Endothelial cell of umbilical vein (primary cell): ENCODE results near the gene BRD1. TPM values are rescaled to one million over a fixed set of nuclear protein-coding genes. Genes with fewer than 3 reads are reported as not detected.

Experiments used
- BruUV-seq: library from RNA; stranded (reverse); fragments of 400-500 nt; replicated peaks from 2 replicates; lab custom pipeline; 2021; lab: Mats Ljungman, UMichigan
- CTCF ChIA-PET: fragments of 300-600, 350-600 bp; sonication (Branson Sonifier 250); formaldehyde crosslinking; loops from one replicate; lab custom pipeline; 2021; ENCODE audit warnings: antibody characterized with exemption, inconsistent platforms; lab: Charles Lee
- POLR2A ChIA-PET: fragments of 300-600, 350-600 bp; sonication (Branson Sonifier 250); formaldehyde crosslinking; loops from one replicate; lab custom pipeline; 2021; ENCODE audit warnings: antibody characterized with exemption, inconsistent platforms; lab: Charles Lee
- DNase-seq: peaks from one replicate; pipeline ENCODE4 v3.0.0-alpha.2; 2011; ENCODE audit warnings: low read depth, low spot score
- FAIRE-seq: peaks from 2 replicates; lab custom pipeline; 2011; peaks lifted over from hg19 to GRCh38; lab: Jason Lieb, UNC
- H2AFZ ChIP-seq: 2 replicates; pipeline ENCODE4 v1.6.0; 2012; ENCODE audit warnings: low read depth, low read length, control low read depth, inconsistent platforms
- H3K27ac ChIP-seq: 2 replicates; pipeline ENCODE4 v1.5.1; 2011; ENCODE audit warnings: low read depth, mild to moderate bottlenecking, control low read depth, low read length, moderate library complexity; ENCODE audit not compliant: insufficient read depth
- H3K27me3 ChIP-seq, 2 experiments: 2 replicates each; pipeline versions ENCODE4 v1.6.0 to v1.6.1; 2011; ENCODE audit warnings: low read length in 2 of 2, mixed read lengths in 1 of 2; ENCODE audit not compliant: control insufficient read depth in 2 of 2, insufficient read depth in 2 of 2
- H3K36me3 ChIP-seq, 2 experiments: 2 replicates in 1 of 2; 3 replicates in 1 of 2; pipeline ENCODE4 v1.5.1; 2011; ENCODE audit warnings: low read length in 2 of 2, mild to moderate bottlenecking in 1 of 2, moderate library complexity in 1 of 2; ENCODE audit not compliant: control insufficient read depth in 2 of 2, insufficient read depth in 2 of 2; ENCODE audit errors: extremely low read depth in 1 of 2
- H3K4me1 ChIP-seq: 3 replicates; pipeline ENCODE4 v1.5.1; 2011; ENCODE audit warnings: mild to moderate bottlenecking, low read length; ENCODE audit not compliant: control insufficient read depth, insufficient read depth; ENCODE audit errors: extremely low read depth
- H3K4me2 ChIP-seq: 2 replicates; pipeline ENCODE4 v1.6.1; 2011; ENCODE audit warnings: low read length, control low read depth, mixed read lengths; ENCODE audit not compliant: insufficient read depth
- H3K4me3 ChIP-seq, 3 experiments: fragments of 200-600 bp in 1 of 3; sonication (generic), shearing (Covaris generic) in 1 of 3; replicated peaks in 1 of 3; 2 replicates each; pipeline ENCODE4 v1.5.1; 2011 to 2016; ENCODE audit warnings: control low read depth in 3 of 3, low read length in 3 of 3, mild to moderate bottlenecking in 2 of 3, inconsistent platforms in 1 of 3, low read depth in 1 of 3, moderate library complexity in 1 of 3; ENCODE audit not compliant: insufficient read depth in 1 of 3
- H3K79me2 ChIP-seq: 2 replicates; pipeline ENCODE4 v1.6.0; 2012; ENCODE audit warnings: low read length, inconsistent platforms; ENCODE audit not compliant: control insufficient read depth, insufficient read depth
- H3K9ac ChIP-seq: replicated peaks from 2 replicates; pipeline ENCODE3; 2011; ENCODE audit warnings: low read length, control low read depth; ENCODE audit not compliant: insufficient read depth; ENCODE audit errors: extremely low read depth
- H3K9me1 ChIP-seq: replicated peaks from 3 replicates; pipeline ENCODE4 v1.6.0; 2011; ENCODE audit warnings: mild to moderate bottlenecking, low read length; ENCODE audit not compliant: control insufficient read depth, insufficient read depth; ENCODE audit errors: extremely low read depth
- H3K9me3 ChIP-seq: replicated peaks from 2 replicates; pipeline ENCODE4 v1.5.1; 2012; ENCODE audit warnings: low read length, inconsistent platforms; ENCODE audit not compliant: control insufficient read depth, insufficient read depth
- H4K20me1 ChIP-seq: replicated peaks from 2 replicates; pipeline ENCODE3; 2011; ENCODE audit warnings: mild to moderate bottlenecking, low read length; ENCODE audit not compliant: control insufficient read depth, insufficient read depth; ENCODE audit errors: extremely low read depth
- POLR2AphosphoS5 ChIP-seq: IDR thresholded peaks from 2 replicates; pipeline ENCODE4 v1.6.1; 2012; ENCODE audit warnings: low read depth, mild to moderate bottlenecking, control low read depth, low read length, moderate library complexity; ENCODE audit not compliant: insufficient read depth
- dilution Hi-C: fragments of 300-500 bp; cut with MboI; formaldehyde crosslinking; loops from one replicate; pipeline ENCODE4 v1.15.0; 2019; ENCODE audit warnings: low sequenced_read_pairs; ENCODE audit not compliant: extremely low pct_ligation_motif_present
- intact Hi-C: fragments of 100-400 bp; cut with micrococcal nuclease; formaldehyde crosslinking; loops from one replicate; pipeline ENCODE4 v1.10.0; 2022
- polyA plus RNA-seq, 4 experiments: library from polyadenylated mRNA; depleted of rRNA in 3 of 4; stranded (reverse) in 3 of 4; unstranded in 1 of 4; fragments of >200 nt; gene quantifications; 2 replicates each; pipeline versions ENCODE4 v1.2.1 to v1.2.3, GENCODE V29; 2011 to 2012; ENCODE audit warnings: missing spikeins in 1 of 4
- total RNA-seq: library from RNA; stranded (reverse); gene quantifications from 2 replicates; pipeline ENCODE4 v1.2.3, GENCODE V29; 2021
- TF ChIP-seq, protein P1 (sequence below): IDR thresholded peaks from 2 replicates; pipeline ENCODE4 v1.6.1; 2011; ENCODE audit not compliant: insufficient read depth, insufficient read length

The BRD1 gene
- total and polyA plus RNA-seq, 2 donors (not counting 3 experiments of a cell fraction or from before 2014, with no cell fraction given) = 8.1 to 41.1 TPM

DNA sequence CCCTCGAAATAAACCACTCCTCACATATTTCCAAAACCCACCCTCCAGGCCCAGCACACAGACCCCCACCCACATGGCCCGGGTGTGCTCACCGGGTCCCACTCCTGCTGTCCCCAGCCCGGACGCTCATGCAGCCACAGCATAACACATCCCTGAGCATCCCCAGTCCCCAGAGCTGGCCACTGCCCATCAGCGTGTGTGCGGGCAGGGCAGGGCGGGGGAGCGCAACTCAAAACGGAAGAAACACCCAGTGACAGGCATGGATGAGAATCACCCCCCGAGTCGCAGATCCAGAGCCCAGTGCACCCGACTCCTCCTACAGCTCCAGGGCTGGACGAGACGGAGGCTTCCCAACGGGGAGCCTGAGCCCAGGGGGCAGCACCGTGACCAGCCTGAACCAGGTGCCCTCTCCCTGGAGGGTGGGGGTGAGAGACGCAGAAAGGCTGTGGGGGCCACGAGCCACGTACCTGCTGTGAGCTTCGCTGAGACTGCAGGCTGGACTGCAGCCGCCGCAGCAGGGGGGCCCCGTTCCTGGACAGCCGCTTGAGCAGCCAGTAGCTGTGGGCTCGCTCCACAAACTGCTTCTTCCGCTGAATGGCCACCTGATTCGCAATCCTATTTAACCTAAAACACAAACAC, 23.8 kb downstream of the BRD1 start:
- H3K9ac ChIP-seq = no peak overlapping the region
- H3K27ac ChIP-seq = no peak overlapping the region
- no peaks in the 10 kb centered on the region for H3K9me3 ChIP-seq
- ChIA-PET POLR2A (no interaction called here), CTCF (interaction anchor here (0.8 to 0.9 kb wide), 2 partner anchors 9 to 17 kb away, joined by 3 read pairs; no protein-coding TSS in a partner anchor)
- intact Hi-C loops (no loop called here), dilution Hi-C loops (no loop called here)
- no peaks in the 10 kb centered on the region for H3K27me3 ChIP-seq
- H4K20me1 ChIP-seq = peaks cover 5% of the 10 kb centered on the region
- no peak for TF ChIP-seq POLR2AphosphoS5
- H3K9me1 ChIP-seq = no peaks in the 10 kb centered on the region
- H3K4me1 ChIP-seq = no peaks in the 10 kb centered on the region
- H3K4me3 ChIP-seq = no peak overlapping the region
- peaks cover 6 to 42% of the 10 kb centered on the region in 2 experiments for H3K36me3 ChIP-seq
- H3K4me2 ChIP-seq = no peak overlapping the region
- no peak overlapping the region for H2AFZ ChIP-seq
- FAIRE-seq (no peak), DNase-seq (no peak)
- H3K79me2 ChIP-seq = peaks cover 96% of the 10 kb centered on the region
- BruUV-seq = no TSS peak

DNA sequence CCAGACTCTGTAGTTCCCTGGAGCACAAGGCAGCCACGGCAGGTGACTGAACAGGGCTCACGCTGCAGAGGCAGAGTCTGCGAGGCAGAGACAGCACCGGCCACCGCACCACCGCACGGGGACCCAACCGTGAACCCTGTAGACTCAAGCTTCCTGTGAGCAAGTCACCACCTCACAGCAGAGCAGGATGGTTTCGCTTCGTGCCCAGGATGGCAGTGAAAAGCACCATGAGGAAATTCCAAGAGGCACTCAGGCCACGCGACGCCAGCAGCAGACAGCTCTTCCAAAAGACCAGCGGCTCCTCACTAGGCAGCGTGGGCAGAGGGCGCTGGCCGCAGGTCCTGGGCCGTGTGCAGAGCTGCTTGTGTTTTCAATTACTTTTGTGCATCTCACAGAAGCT, 24.5 kb downstream of the BRD1 start:
- Histone ChIP-seq H3K9me3 (no peaks in the 10 kb centered on the region), H3K9me1 (no peaks in the 10 kb centered on the region), H3K9ac (no peak overlapping the region), H4K20me1 (peaks cover 5% of the 10 kb centered on the region), H3K4me2 (no peak overlapping the region), H3K4me1 (no peaks in the 10 kb centered on the region), H3K27ac (no peak overlapping the region), H3K4me3 (no peak overlapping the region), H2AFZ (no peak overlapping the region), H3K79me2 (peaks cover 95% of the 10 kb centered on the region), H3K27me3 (no peaks in the 10 kb centered on the region), H3K36me3 (peaks cover 8 to 46% of the 10 kb centered on the region in 2 experiments)
- TF ChIP-seq, protein P1, sequence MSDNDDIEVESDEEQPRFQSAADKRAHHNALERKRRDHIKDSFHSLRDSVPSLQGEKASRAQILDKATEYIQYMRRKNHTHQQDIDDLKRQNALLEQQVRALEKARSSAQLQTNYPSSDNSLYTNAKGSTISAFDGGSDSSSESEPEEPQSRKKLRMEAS = no peak
- CTCF ChIA-PET = interaction anchor here (0.8 to 0.9 kb wide), 2 partner anchors 8 to 18 kb away, joined by 3 read pairs; no protein-coding TSS in a partner anchor
- no TSS peak for BruUV-seq
- dilution Hi-C loops (no loop called here), intact Hi-C loops (no loop called here)
- FAIRE-seq (no peak), DNase-seq (no peak)
- POLR2A ChIA-PET = no interaction called here
